Loucy (cell line): ENCODE results near the gene BLOC1S2.

Source experiments
- H2AFZ ChIP-seq: fragments of 200-600 bp; sonication (generic); 2 replicates; pipeline ENCODE4 v1.6.0; 2016; ENCODE audit warnings: antibody characterized with exemption, mild to moderate bottlenecking, low read length, moderate library complexity
- H3F3A ChIP-seq: fragments of 200-600 bp; 2 replicates; pipeline ENCODE4 v1.6.0; 2016; ENCODE audit warnings: antibody characterized with exemption, low read depth, mild to moderate bottlenecking
- H3K27me3 ChIP-seq: fragments of 200-600 bp; sonication (generic); 2 replicates; pipeline ENCODE4 v1.6.1; 2014; ENCODE audit warnings: low read length, mild to moderate bottlenecking; ENCODE audit not compliant: insufficient read depth, poor library complexity, severe bottlenecking
- H3K36me3 ChIP-seq: fragments of 200-600 bp; sonication (generic); 2 replicates; pipeline ENCODE4 v1.6.1; 2016; ENCODE audit warnings: low read length; ENCODE audit not compliant: insufficient read depth
- H3K4me1 ChIP-seq: fragments of 200-600 bp; sonication (generic); 2 replicates; pipeline ENCODE4 v1.5.1; 2014; ENCODE audit warnings: low read length, mild to moderate bottlenecking; ENCODE audit not compliant: insufficient read depth, poor library complexity, severe bottlenecking
- H3K4me2 ChIP-seq: fragments of 200-600 bp; sonication (generic); 2 replicates; pipeline ENCODE4 v1.6.0; 2014; ENCODE audit warnings: antibody characterized with exemption, low read length, low read depth, mild to moderate bottlenecking; ENCODE audit not compliant: poor library complexity, severe bottlenecking
- H3K4me3 ChIP-seq: fragments of 200-600 bp; sonication (generic); 2 replicates; pipeline ENCODE4 v1.5.1; 2014; ENCODE audit warnings: low read length, mild to moderate bottlenecking, mixed read lengths; ENCODE audit not compliant: poor library complexity, severe bottlenecking
- H3K79me2 ChIP-seq: fragments of 200-600 bp; sonication (generic); 2 replicates; pipeline ENCODE4 v1.6.1; 2014; ENCODE audit warnings: low read length; ENCODE audit not compliant: insufficient read depth
- H3K9ac ChIP-seq: fragments of 200-600 bp; sonication (generic); 2 replicates; pipeline ENCODE4 v1.6.0; 2014; ENCODE audit warnings: mild to moderate bottlenecking, low read depth, low read length, moderate library complexity; ENCODE audit not compliant: poor library complexity, severe bottlenecking
- H3K9me2 ChIP-seq: fragments of 200-600 bp; sonication (generic); replicated peaks from 2 replicates; pipeline ENCODE4 v1.6.1; 2016; ENCODE audit warnings: low read depth, low read length, mixed read lengths
- H3K9me3 ChIP-seq: fragments of 200-600 bp; sonication (generic); 2 replicates; pipeline ENCODE4 v1.6.1; 2014; ENCODE audit warnings: mild to moderate bottlenecking, antibody characterized with exemption, low read length, low read depth; ENCODE audit not compliant: insufficient read depth
- H4K20me1 ChIP-seq: fragments of 200-600 bp; sonication (generic); 2 replicates; pipeline ENCODE4 v1.6.0; 2014; ENCODE audit warnings: antibody characterized with exemption, low read length, mild to moderate bottlenecking; ENCODE audit not compliant: insufficient read depth, poor library complexity, severe bottlenecking
- CTCF ChIP-seq: fragments of 200-600 bp; sonication (generic); conservative IDR thresholded peaks from 2 replicates; pipeline ENCODE4 v1.5.1; 2014; ENCODE audit warnings: mild to moderate bottlenecking, antibody characterized with exemption, low read length
- EZH2phosphoT487 ChIP-seq: fragments of 200-600 bp; IDR thresholded peaks from 2 replicates; pipeline ENCODE4 v1.6.1; 2018; ENCODE audit warnings: antibody characterized with exemption, mild to moderate bottlenecking, moderate library complexity, borderline replicate concordance

BLOC1S2 gene

GRCh38 chr10:100253041-100253440 lies 33.4 kb downstream of the BLOC1S2 start:
- H3K79me2 ChIP-seq = no peaks in the 10 kb centered on the region
- no peaks in the 10 kb centered on the region for H4K20me1 ChIP-seq
- no peak overlapping the region for H3K9ac ChIP-seq
- peaks cover 57% of the 10 kb centered on the region; the same call in 1 of the 2 replicates for H3K36me3 ChIP-seq
- TF ChIP-seq CTCF = no peak
- TF ChIP-seq EZH2phosphoT487 = no peak
- H3K4me1 ChIP-seq = no peaks in the 10 kb centered on the region
- H3K4me3 ChIP-seq = no peak overlapping the region
- H3K27me3 ChIP-seq = no peaks in the 10 kb centered on the region
- H3K9me2 ChIP-seq = no peaks in the 10 kb centered on the region
- no peaks in the 10 kb centered on the region for H3F3A ChIP-seq
- H3K4me2 ChIP-seq = no peak overlapping the region
- H2AFZ ChIP-seq = no peak overlapping the region
- no peaks in the 10 kb centered on the region for H3K9me3 ChIP-seq

GRCh38 chr10:100248820-100249219 lies 37.7 kb downstream of the BLOC1S2 start:
- Histone ChIP-seq H3K27me3 (no peaks in the 10 kb centered on the region), H3K9ac (no peak overlapping the region), H3F3A (no peaks in the 10 kb centered on the region), H3K9me2 (no peaks in the 10 kb centered on the region), H3K36me3 (peaks cover 54% of the 10 kb centered on the region; the same call in 1 of the 2 replicates), H3K79me2 (no peaks in the 10 kb centered on the region), H3K9me3 (no peaks in the 10 kb centered on the region), H2AFZ (no peak overlapping the region), H4K20me1 (no peaks in the 10 kb centered on the region), H3K4me3 (no peak overlapping the region), H3K4me1 (no peaks in the 10 kb centered on the region), H3K4me2 (no peak overlapping the region)
- TF ChIP-seq EZH2phosphoT487 (no peak), CTCF (no peak)

DNA sequence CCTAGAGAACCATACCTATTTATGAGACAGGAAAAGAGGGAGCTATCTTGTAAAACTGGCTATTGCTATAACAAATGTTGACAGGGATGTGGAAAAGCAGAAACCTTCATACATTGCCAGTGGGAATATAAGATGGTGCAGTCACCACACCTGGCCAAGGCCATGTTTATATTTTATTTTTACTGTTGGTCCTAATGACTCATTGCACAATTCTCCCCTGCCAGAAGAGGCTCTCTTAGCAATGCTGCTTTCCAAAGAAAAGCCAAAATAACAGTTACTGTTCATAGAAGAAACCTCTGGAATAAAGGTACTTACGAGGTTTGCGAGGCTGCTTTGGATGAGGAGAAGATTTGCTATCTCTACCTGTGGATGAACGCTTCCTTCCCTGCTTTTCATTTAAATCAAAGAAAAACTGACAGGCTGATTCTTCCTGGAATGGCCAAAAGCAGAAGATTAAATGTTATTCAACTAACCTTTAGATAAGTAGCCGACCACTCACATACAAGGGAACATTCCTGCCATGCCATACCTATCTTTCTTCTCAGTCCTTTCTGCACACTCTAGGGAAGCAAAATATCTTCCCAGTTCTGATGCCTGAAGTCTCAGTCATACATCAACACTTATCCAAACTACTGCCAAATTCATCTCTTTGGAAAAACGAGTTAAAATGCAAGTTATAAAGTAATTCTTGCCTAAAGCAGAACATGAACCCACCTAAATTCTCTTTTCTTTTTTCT lies 40.8 kb downstream of the BLOC1S2 start:
- Histone ChIP-seq H3F3A (no peaks in the 10 kb centered on the region), H3K4me2 (no peak overlapping the region), H3K36me3 (peaks cover 64% of the 10 kb centered on the region; the same call in 1 of the 2 replicates), H2AFZ (no peak overlapping the region), H3K9me2 (no peaks in the 10 kb centered on the region), H3K79me2 (no peaks in the 10 kb centered on the region), H4K20me1 (no peaks in the 10 kb centered on the region), H3K27me3 (no peaks in the 10 kb centered on the region), H3K9ac (no peak overlapping the region), H3K4me1 (no peaks in the 10 kb centered on the region), H3K4me3 (no peak overlapping the region), H3K9me3 (no peaks in the 10 kb centered on the region)
- no peak for TF ChIP-seq CTCF
- no peak for TF ChIP-seq EZH2phosphoT487
